Stomach (tissue), 9 donors: ENCODE results near the gene CCDC158. TPM values are rescaled to one million over a fixed set of nuclear protein-coding genes. Genes with fewer than 3 reads are reported as not detected.

Source experiments
- DNase-seq, 2 donors: peaks; one replicate each; pipeline versions ENCODE4 v3.0.0 to v3.0.0-alpha.2; 2013 to 2019
- H3K27ac ChIP-seq, 5 donors: fragments of 200-600 bp in 4 of 5; sonication (generic) in 4 of 5; one replicate each; pipeline ENCODE4 v1.5.1; 2013 to 2019; ENCODE audit warnings: mild to moderate bottlenecking in 1 of 5, moderate library complexity in 1 of 5
- H3K27me3 ChIP-seq, 3 donors: fragments of 200-600 bp; sonication (generic); one replicate each; pipeline ENCODE4 v1.5.1; 2017 to 2019; ENCODE audit warnings: mixed run types in 1 of 3
- H3K36me3 ChIP-seq, 4 donors: fragments of 200-600 bp; sonication (generic); 1 replicate in 3 of 4; 2 replicates in 1 of 4; pipeline ENCODE4 v1.5.1; 2016 to 2019
- H3K4me1 ChIP-seq, 4 donors: fragments of 200-600 bp; sonication (generic); one replicate each; pipeline ENCODE4 v1.5.1; 2016 to 2019
- H3K4me3 ChIP-seq, 4 donors: fragments of 200-600 bp; sonication (generic) in 3 of 4; one replicate each; pipeline ENCODE4 v1.5.1; 2016 to 2019; ENCODE audit warnings: mild to moderate bottlenecking in 1 of 4
- H3K9me3 ChIP-seq, 4 donors: fragments of 200-600 bp; sonication (generic); one replicate each; pipeline ENCODE4 v1.5.1; 2016 to 2019
- CTCF ChIP-seq, 7 experiments: fragments of 450-650 bp in 4 of 7; fragments of 200-600 bp in 3 of 7; sonication (generic) in 3 of 7; IDR thresholded peaks; one replicate each; pipeline ENCODE4 v1.5.1; 2016 to 2019; ENCODE audit warnings: antibody characterized with exemption in 7 of 7, control low read depth in 2 of 7, mild to moderate bottlenecking in 1 of 7
- EP300 ChIP-seq: sonication (generic); formaldehyde crosslinking; IDR thresholded peaks from one replicate; pipeline ENCODE4 v1.6.1; 2017; ENCODE audit warnings: antibody characterized with exemption
- POLR2A ChIP-seq, 4 donors: fragments of 450-650 bp; IDR thresholded peaks; one replicate each; pipeline ENCODE4 v1.6.1; 2016; ENCODE audit warnings: antibody characterized with exemption in 4 of 4, control low read depth in 2 of 4, mild to moderate bottlenecking in 1 of 4, moderate library complexity in 1 of 4
- POLR2AphosphoS5 ChIP-seq, 3 donors: sonication (generic); formaldehyde crosslinking; IDR thresholded peaks; one replicate each; pipeline ENCODE4 v1.6.1; 2016; ENCODE audit warnings: antibody characterized with exemption in 3 of 3
- WGBS, 5 donors: extraction: QIAGEN DNeasy Blood & Tissue Kit in 3 of 5; methylation state at CpG; one replicate each; pipeline versions ENCODE4 v1.1.5 to v1.1.7; 2013 to 2018; 5-methylcytosine and 5-hydroxymethylcytosine counted together
- intact Hi-C: fragments of 100-400 bp; cut with DNase I; formaldehyde crosslinking; loops from one replicate; pipeline ENCODE4 v1.15.1; 2023; ENCODE audit warnings: low total_unique reads
- polyA plus RNA-seq, 3 donors: library from polyadenylated mRNA; stranded (reverse); fragments of 200-250 nt; gene quantifications; one replicate each; pipeline ENCODE4 v1.2.3, GENCODE V29; 2013
- total RNA-seq, 5 donors: library from RNA; depleted of rRNA; stranded (reverse); fragments of >200 nt; gene quantifications; one replicate each; pipeline versions ENCODE4 v1.1.0 to v1.2.3, GENCODE V29; 2014 to 2016
- donor health status: healthy with polysubstance abuse.
- donor health status: Bipolar disorder and iron deficiency.
- donor health status: healthy.

CCDC158 gene
- total and polyA plus RNA-seq, 8 donors, result 0.73 TPM; not detected in 7

DNA sequence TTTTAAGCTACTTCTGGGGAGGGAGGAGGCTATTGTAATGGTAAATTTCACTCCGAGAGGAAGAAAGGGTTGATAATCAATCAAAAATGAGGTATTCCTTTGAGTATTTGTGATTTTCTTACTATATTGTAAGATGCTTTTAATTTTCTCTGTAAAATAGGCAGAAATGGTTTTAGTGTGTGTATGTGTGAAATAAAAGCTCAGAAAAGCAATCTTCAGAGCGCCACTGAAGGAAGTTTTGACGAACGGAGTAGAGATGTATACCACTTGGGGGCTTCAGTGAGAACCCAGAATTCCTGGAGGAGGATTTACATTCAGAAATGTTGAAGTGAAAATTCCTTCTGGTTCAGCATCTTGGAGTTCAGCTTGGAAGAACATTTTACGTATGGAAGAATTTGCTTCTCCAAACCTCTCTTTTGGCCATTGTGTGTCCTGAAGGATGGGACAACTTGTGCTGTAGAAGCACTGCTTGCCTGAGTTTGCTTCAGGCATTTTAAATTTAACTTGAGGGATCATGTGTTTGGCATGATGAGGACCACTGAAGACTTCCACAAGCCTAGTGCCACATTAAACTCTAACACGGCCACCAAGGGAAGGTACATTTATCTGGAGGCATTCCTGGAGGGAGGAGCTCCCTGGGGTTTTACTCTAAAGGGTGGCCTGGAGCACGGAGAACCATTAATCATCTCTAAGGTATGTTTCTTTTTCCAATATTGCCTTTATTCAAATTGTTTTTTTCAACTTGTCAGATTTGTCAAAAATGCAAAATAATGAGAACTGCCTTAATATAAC, 14.8 kb upstream of the CCDC158 start:
- TF ChIP-seq CTCF (IDR thresholded peaks at IDR 0.05) (no peak), POLR2AphosphoS5 (IDR thresholded peaks at IDR 0.05) (no peak), POLR2A (IDR thresholded peaks at IDR 0.05) (no peak), EP300 (no peak)
- DNase-seq, result no peak
- peak overlapping the region in 1 of 4 donors; percentile 5 for H3K4me3 ChIP-seq
- H3K27ac ChIP-seq, result no peak overlapping the region
- H3K27me3 ChIP-seq, result no peaks in the 10 kb centered on the region
- peaks cover 0 to 13% (median 4%) of the 10 kb centered on the region in 4 donors for H3K4me1 ChIP-seq
- H3K9me3 ChIP-seq, result no peaks in the 10 kb centered on the region
- H3K36me3 ChIP-seq, result no peaks in the 10 kb centered on the region
- 48 to 67% (median 55%) methylated on average over 7 of the region's 7 CpGs for WGBS, 5 donors
- intact Hi-C loops, result no loop called here

- no peaks in the 10 kb centered on the region for H3K36me3 ChIP-seq
- WGBS, 5 donors, result 14 to 23% (median 19%) methylated on average over 9 of the region's 9 CpGs
- intact Hi-C loops, result loop anchor here (5.0 kb wide), 1 partner anchor 72 kb away; no protein-coding TSS in a partner anchor
- peak within 1 kb of the TSS in 1 of 4 donors; percentile 5 for H3K4me3 ChIP-seq
- no peak within 1 kb of the TSS for H3K27ac ChIP-seq
- TF ChIP-seq POLR2A (IDR thresholded peaks at IDR 0.05) (no peak), EP300 (no peak), CTCF (IDR thresholded peaks at IDR 0.05) (no peak), POLR2AphosphoS5 (IDR thresholded peaks at IDR 0.05) (no peak)
- H3K9me3 ChIP-seq, result no peaks in the 10 kb centered on the region
- peak in 1 of 2 donors; percentile 45 for DNase-seq
- no peaks in the 10 kb centered on the region for H3K27me3 ChIP-seq
- peaks cover 0 to 16% (median 6%) of the 10 kb centered on the region in 4 donors for H3K4me1 ChIP-seq
Measured at GRCh38 chr4:76434901-76435527, 14.1 kb upstream of the CCDC158 start, which contains the start of gene SHROOM3. Gene SHROOM3, plus strand, starts transcription at chr4:76435229. Its CDS starts 824 bp downstream, at chr4:76436053.

GRCh38 chr4:76430519-76431388, 9.8 kb upstream of the CCDC158 start:
- H3K27me3 ChIP-seq, result no peaks in the 10 kb centered on the region
- no peaks in the 10 kb centered on the region for H3K9me3 ChIP-seq
- H3K4me3 ChIP-seq, result no peak overlapping the region
- H3K36me3 ChIP-seq, result no peaks in the 10 kb centered on the region
- TF ChIP-seq EP300 (no peak), CTCF (IDR thresholded peaks at IDR 0.05) (peak in 5 of 7 experiments; percentile 29 to 64 (median 58))
- DNase-seq, result peak in 1 of 2 donors; percentile 82
- peaks cover 0 to 22% (median 6%) of the 10 kb centered on the region in 4 donors for H3K4me1 ChIP-seq
- no peak overlapping the region for H3K27ac ChIP-seq
- intact Hi-C loops, result loop anchor here (5.0 kb wide), 1 partner anchor 77 kb away; no protein-coding TSS in a partner anchor
- WGBS, 5 donors, result 36 to 43% (median 36%) methylated on average over 15 of the region's 15 CpGs

DNA sequence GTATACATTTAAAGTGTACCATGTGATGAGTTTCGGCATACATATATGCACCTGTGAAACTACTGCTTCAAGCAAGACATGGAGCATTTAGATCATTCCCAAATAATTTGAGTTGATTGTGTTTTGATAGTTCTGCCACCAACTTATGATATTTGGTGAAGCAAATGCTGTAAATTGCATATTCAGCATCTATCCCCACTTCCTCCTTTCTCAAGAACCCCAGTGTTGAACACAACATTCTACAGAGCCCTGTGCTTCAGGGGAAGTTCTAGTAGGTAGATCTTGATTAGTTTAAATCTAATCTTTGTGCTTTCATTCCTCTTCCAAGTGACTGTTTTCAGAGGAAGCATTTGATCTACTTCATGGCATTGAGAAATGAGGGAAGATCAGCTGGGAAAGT, 8.7 kb upstream of the CCDC158 start:
- 85 to 96% (median 93%) methylated on average over 1 of the region's 1 CpG for WGBS, 5 donors
- H3K27me3 ChIP-seq, result no peaks in the 10 kb centered on the region
- H3K4me3 ChIP-seq, result no peak overlapping the region
- H3K27ac ChIP-seq, result no peak overlapping the region
- no peak for DNase-seq
- H3K36me3 ChIP-seq, result no peaks in the 10 kb centered on the region
- H3K9me3 ChIP-seq, result no peaks in the 10 kb centered on the region
- TF ChIP-seq EP300, result no peak
- no peak for TF ChIP-seq CTCF (IDR thresholded peaks at IDR 0.05)
- TF ChIP-seq POLR2A (IDR thresholded peaks at IDR 0.05), result no peak
- no peak for TF ChIP-seq POLR2AphosphoS5 (IDR thresholded peaks at IDR 0.05)
- intact Hi-C loops, result loop anchor here (5.0 kb wide), 1 partner anchor 78 kb away; no protein-coding TSS in a partner anchor
- peaks cover 0 to 12% (median 3%) of the 10 kb centered on the region in 4 donors for H3K4me1 ChIP-seq
